ENCODE data around the gene MXI1.

MXI1 gene

DNA sequence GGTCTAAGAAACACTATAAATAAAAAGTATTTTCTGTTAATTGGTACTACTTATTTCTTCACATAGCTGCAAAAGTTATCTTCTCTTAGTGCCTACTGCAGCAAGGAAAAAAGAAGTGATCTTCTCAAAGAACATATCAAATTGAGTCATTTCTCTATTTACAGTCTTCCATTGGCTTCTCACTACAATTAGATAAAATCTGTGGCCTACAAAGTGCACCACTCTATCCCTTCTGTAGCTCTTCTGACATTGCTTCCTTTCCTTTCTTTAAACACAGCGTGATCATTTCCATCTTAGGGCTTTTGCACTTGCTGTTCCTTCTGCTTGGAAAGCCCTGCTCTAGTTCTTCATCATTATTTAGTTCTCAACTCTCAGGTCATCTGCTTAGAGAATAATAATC, 44.7 kb downstream of the MXI1 start:
- TF ChIP-seq, protein P1, sequence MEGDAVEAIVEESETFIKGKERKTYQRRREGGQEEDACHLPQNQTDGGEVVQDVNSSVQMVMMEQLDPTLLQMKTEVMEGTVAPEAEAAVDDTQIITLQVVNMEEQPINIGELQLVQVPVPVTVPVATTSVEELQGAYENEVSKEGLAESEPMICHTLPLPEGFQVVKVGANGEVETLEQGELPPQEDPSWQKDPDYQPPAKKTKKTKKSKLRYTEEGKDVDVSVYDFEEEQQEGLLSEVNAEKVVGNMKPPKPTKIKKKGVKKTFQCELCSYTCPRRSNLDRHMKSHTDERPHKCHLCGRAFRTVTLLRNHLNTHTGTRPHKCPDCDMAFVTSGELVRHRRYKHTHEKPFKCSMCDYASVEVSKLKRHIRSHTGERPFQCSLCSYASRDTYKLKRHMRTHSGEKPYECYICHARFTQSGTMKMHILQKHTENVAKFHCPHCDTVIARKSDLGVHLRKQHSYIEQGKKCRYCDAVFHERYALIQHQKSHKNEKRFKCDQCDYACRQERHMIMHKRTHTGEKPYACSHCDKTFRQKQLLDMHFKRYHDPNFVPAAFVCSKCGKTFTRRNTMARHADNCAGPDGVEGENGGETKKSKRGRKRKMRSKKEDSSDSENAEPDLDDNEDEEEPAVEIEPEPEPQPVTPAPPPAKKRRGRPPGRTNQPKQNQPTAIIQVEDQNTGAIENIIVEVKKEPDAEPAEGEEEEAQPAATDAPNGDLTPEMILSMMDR (IDR thresholded peaks at IDR 0.05; ENCODE audit: extremely low read depth, insufficient read depth, missing control alignments), result no peak
- no peak for DNase-seq (ENCODE audit: low spot score)
- in situ Hi-C loops (cut with MboI; ENCODE audit: low pct_unique_long_range_greater_than_20kb, low sequenced_read_pairs, unreplicated experiment), result no loop called here

DNA sequence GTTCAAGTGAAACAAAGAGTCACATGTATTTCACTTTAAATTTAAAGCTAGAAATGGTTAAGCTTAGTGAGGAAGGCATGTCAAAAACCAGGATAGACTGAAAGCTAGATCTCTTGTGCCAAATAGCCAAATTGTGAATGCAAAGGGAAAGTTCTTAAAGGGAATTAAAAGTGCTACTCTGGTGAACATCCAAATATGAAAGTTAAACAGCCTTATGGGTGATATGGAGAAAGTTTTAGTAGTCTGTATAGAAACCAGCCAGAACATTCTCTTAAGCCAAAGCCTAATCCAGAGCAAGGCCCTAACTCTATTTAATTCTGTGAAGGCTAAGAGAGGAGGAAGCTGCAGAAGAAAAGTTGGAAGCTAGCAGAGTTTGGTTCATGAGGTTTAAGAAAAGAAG, 47.1 kb downstream of the MXI1 start:
- no peak for DNase-seq (ENCODE audit: low spot score)
- in situ Hi-C loops (cut with MboI; ENCODE audit: low pct_unique_long_range_greater_than_20kb, low sequenced_read_pairs, unreplicated experiment), result no loop called here
- TF ChIP-seq, protein P1 (IDR thresholded peaks at IDR 0.05; ENCODE audit: extremely low read depth, insufficient read depth, missing control alignments), result no peak

DNA sequence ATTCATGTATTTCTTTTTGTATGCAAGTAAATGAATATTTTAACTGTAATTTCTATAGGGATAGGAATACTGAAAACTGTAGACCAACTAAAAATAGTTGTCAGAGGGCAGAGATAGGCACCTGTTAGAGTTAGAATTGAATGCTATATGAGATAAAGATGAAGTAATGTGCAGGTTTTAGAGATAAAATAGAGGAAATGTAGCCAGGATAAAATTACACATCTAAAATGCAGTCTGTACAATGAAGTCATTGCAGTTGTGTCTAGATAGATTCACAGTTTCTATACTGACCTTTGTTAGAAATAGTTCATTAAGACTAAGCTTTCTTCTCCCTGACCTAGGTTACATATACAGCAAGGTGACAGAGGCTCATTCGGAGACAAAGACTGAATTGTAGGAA, 51.1 kb downstream of the MXI1 start:
- DNase-seq (ENCODE audit: low spot score), result no peak
- in situ Hi-C loops (cut with MboI; ENCODE audit: low pct_unique_long_range_greater_than_20kb, low sequenced_read_pairs, unreplicated experiment), result no loop called here
- TF ChIP-seq, protein P1 (IDR thresholded peaks at IDR 0.05; ENCODE audit: extremely low read depth, insufficient read depth, missing control alignments), result no peak

DNA sequence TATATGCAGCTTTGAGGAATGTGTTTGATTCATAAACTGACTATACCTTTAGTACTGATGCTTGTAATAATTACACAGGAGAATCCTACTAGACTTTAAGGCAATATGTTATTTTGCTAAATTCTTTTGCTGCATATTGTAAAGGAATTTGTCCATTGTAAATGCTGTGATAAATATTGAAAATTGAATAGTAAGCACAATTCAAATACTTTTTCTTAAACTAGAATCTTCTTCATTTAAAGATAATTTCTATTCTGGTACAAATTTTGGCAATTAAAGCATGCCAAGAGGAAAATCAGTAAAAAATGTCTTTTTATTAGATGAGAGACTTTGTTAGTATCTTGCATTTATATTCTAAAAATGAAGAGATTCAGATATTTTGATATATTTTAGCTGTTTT, 51.9 kb downstream of the MXI1 start:
- in situ Hi-C loops (cut with MboI; ENCODE audit: low pct_unique_long_range_greater_than_20kb, low sequenced_read_pairs, unreplicated experiment), result no loop called here
- TF ChIP-seq, protein P1 (IDR thresholded peaks at IDR 0.05; ENCODE audit: extremely low read depth, insufficient read depth, missing control alignments), result no peak
- DNase-seq (ENCODE audit: low spot score), result no peak

DNA sequence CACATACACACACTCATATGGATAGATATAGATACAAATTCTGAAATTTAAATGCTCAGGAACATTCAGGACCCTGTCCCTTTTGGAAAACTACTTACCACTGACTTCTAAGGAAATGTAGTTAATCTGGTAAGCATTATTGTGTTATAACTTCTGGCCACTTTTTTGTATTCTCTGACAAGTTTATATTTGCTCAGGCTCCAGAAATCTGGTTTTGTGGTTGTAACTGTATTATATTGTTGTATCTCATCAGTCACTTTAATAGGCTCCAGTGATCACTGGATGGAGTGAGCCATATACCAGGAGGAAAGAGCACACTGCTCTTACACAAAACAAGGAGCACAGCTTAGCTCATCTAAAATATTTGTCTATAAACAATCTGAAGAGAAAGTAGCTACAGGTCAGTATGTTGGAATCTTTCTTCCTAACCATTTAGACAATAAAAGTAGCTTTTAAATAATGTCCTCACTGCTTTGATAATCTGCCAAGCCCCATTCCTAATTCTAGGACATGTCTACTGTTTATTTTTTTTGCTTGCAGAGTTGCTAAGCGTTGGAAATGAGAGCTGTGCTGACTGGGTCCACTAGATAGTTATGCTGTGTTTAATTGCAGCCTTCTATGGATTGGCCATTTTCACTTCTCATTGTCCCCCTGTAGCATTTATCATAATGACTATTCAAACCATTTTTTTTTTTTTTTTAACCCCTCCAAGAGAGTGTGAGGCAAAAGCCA, 53.5 kb downstream of the MXI1 start:
- no peak for DNase-seq (ENCODE audit: low spot score)
- TF ChIP-seq, protein P1 (IDR thresholded peaks at IDR 0.05; ENCODE audit: extremely low read depth, insufficient read depth, missing control alignments), result no peak
- in situ Hi-C loops (cut with MboI; ENCODE audit: low pct_unique_long_range_greater_than_20kb, low sequenced_read_pairs, unreplicated experiment), result no loop called here

DNA sequence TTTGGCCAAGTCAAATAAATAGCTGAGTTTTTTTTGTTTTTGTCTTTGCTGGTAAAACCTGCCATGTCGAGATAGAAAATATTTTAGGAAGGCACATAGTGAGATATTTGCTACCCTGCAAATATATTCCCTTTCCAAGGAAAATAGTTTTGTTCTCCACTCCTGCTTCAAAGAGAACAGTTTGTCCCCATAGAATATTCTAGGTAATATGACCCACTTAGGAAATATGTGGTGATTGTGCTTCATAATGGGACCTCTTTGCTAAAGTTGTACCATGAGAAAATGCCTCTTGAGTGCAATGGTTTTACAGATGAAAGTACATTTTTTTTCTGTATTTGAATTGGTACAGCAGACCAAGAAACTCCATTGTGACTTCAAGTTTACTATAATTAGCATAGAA, 55.8 kb downstream of the MXI1 start:
- no peak for DNase-seq (ENCODE audit: low spot score)
- TF ChIP-seq, protein P1 (IDR thresholded peaks at IDR 0.05; ENCODE audit: extremely low read depth, insufficient read depth, missing control alignments), result no peak
- in situ Hi-C loops (cut with MboI; ENCODE audit: low pct_unique_long_range_greater_than_20kb, low sequenced_read_pairs, unreplicated experiment), result no loop called here

Measured in GM13977 (cell line).